ENCODE measurements around the gene PTPRR.

The PTPRR gene

DNA sequence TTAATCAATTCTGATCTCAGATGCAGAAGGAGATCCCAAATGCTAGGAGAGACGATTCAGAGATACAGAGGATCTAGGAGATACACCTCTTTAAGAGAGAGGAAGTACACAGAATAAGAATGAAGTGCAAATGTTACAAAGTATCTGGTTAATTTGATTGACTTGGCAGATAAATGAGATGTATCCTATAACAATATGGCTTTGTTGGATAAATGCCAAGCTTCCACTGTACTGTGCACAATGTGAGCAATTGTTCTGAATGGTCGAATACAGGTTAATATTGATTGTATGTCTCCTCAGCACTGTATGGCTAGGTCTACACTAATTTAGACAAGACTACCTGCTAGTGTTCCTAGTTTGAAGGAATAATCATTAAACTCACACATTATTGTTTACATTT lies 163.7 kb downstream of the PTPRR start:
- Mint-ChIP-seq H3K27ac (peak overlapping the region in 2 of 3 experiments; percentile 39 to 82), H3K4me1 (peaks cover 20% of the 10 kb centered on the region), H3K36me3 (ENCODE audit: low read depth) (no peaks in the 10 kb centered on the region)

DNA sequence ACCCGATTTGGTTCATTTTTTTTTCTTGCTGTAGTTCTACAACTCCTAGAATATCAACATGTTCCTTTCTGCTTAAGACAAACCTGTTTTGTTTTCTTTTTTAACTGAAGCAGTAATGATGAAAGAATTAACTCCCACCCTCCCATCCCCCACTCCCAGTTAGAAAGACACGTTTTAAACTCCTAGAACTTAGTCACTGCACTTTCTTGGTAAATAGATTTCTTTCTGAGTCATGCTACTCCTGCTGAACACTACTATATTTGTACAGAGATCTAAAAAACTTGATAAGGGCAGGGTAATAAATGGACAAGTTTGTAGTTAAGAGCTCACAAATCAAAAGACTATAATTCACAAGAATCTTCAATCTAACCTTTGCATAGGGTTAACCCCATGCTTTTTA lies 164.4 kb downstream of the PTPRR start:
- H3K27me3 Mint-ChIP-seq (ENCODE audit: low read depth), result no peaks in the 10 kb centered on the region
- H3K36me3 Mint-ChIP-seq (ENCODE audit: low read depth), result no peaks in the 10 kb centered on the region
- H3K27ac Mint-ChIP-seq, result peak overlapping the region in 2 of 3 experiments; percentile 39 to 82
- no peaks in the 10 kb centered on the region for H3K9me3 Mint-ChIP-seq
- no peak for TF ChIP-seq CTCF (IDR thresholded peaks at IDR 0.05; ENCODE audit: unreplicated experiment in 3 of 3)
- H3K4me3 Mint-ChIP-seq, result no peak overlapping the region
- H3K4me1 Mint-ChIP-seq, result peaks cover 20% of the 10 kb centered on the region

More for the DNA sequence above, 163.7 kb downstream of the PTPRR start:
- Mint-ChIP-seq H3K4me3 (no peak overlapping the region), H3K27me3 (ENCODE audit: low read depth) (no peaks in the 10 kb centered on the region), H3K9me3 (no peaks in the 10 kb centered on the region)
- no peak for TF ChIP-seq CTCF (IDR thresholded peaks at IDR 0.05; ENCODE audit: unreplicated experiment in 3 of 3)

DNA sequence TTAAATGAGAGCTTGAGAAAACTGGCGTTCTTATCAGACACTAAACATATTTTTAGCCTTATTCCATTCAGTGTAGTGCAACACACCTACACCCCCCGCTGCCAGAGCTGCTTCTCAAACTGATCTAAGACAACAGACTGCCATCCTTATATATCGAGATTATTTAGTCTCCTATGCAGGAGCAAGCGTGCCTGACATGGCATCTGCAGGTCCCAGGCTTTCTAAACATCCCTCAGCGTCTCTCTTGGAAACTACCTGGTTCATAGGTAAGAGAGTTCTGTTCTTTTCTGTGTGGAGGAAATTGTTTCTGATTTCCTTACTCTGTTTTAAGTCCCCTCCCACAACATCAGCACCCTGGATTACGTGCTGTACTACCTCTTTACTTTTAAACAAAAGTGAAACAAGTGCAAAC lies 166.2 kb downstream of the PTPRR start:
- H3K27me3 Mint-ChIP-seq (ENCODE audit: low read depth), result no peaks in the 10 kb centered on the region
- peak overlapping the region; percentile 31 to 45 (median 45) for H3K4me3 Mint-ChIP-seq
- H3K36me3 Mint-ChIP-seq (ENCODE audit: low read depth), result no peaks in the 10 kb centered on the region
- peak overlapping the region in 1 of 3 experiments; percentile 88 for H3K27ac Mint-ChIP-seq
- TF ChIP-seq CTCF (IDR thresholded peaks at IDR 0.05; ENCODE audit: unreplicated experiment in 3 of 3), result no peak
- no peaks in the 10 kb centered on the region for H3K9me3 Mint-ChIP-seq
- H3K4me1 Mint-ChIP-seq, result peaks cover 20% of the 10 kb centered on the region

- Mint-ChIP-seq H3K9me3 (no peaks in the 10 kb centered on the region), H3K4me3 (peak overlapping the region in 1 of 3 experiments; percentile 1), H3K27me3 (ENCODE audit: low read depth) (no peaks in the 10 kb centered on the region), H3K36me3 (ENCODE audit: low read depth) (no peaks in the 10 kb centered on the region), H3K4me1 (peaks cover 20% of the 10 kb centered on the region), H3K27ac (peak overlapping the region in 1 of 3 experiments; percentile 77)
- no peak for TF ChIP-seq CTCF (IDR thresholded peaks at IDR 0.05; ENCODE audit: unreplicated experiment in 3 of 3)
Measured at GRCh38 chr12:70752327-70752726, 168.2 kb downstream of the PTPRR start.

DNA sequence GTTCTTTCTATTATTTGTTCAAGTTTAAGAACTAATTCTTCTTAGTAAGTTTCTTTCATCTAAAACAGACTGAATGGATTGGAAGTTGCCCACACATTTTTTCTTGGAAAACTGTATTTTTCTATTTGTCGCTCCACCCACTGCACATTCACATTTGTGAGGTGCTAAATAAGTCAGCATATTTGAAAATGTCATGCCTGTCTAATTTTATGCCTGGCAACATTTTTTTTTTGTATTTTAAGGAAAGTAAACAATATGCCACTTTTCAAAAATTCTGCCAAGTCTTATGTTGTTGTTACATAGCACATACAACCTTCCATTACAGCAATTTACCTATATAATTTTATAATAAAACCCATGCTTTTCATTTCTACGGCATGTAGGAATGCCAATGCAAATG lies 170.6 kb downstream of the PTPRR start:
- H3K4me3 Mint-ChIP-seq, result no peak overlapping the region
- H3K27ac Mint-ChIP-seq, result no peak overlapping the region
- H3K9me3 Mint-ChIP-seq, result no peaks in the 10 kb centered on the region
- H3K27me3 Mint-ChIP-seq (ENCODE audit: low read depth), result no peaks in the 10 kb centered on the region
- H3K36me3 Mint-ChIP-seq (ENCODE audit: low read depth), result peaks cover 4% of the 10 kb centered on the region
- H3K4me1 Mint-ChIP-seq, result peaks cover 11% of the 10 kb centered on the region
- no peak for TF ChIP-seq CTCF (IDR thresholded peaks at IDR 0.05; ENCODE audit: unreplicated experiment in 3 of 3)

DNA sequence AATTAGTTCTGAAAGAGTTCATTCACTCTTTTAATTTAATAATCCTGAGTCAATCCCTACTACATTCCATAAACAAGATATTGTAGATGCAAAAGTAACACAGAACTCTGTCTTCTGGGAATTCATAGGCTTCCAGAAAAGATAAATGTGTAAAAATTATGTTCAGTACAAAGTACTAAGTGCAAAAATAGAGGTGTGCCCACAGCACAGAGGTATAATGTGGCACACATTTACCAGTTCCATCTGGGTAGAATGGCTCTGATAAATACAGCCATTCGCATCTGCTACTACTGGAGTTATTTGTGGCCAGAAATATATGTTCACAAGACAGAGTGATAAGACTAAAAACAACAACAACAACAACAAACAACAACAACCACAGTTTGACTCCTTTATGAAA lies 171.7 kb downstream of the PTPRR start:
- H3K9me3 Mint-ChIP-seq, result no peaks in the 10 kb centered on the region
- H3K27ac Mint-ChIP-seq, result no peak overlapping the region
- H3K36me3 Mint-ChIP-seq (ENCODE audit: low read depth), result peaks cover 4% of the 10 kb centered on the region
- no peak overlapping the region for H3K4me3 Mint-ChIP-seq
- no peak for TF ChIP-seq CTCF (IDR thresholded peaks at IDR 0.05; ENCODE audit: unreplicated experiment in 3 of 3)
- peaks cover 2% of the 10 kb centered on the region for H3K4me1 Mint-ChIP-seq
- no peaks in the 10 kb centered on the region for H3K27me3 Mint-ChIP-seq (ENCODE audit: low read depth)

All from nephron (organoid).